Thoracic aorta (tissue), 2 donors: ENCODE measurements around the gene ATP6V0A4. TPM values are rescaled to one million over a fixed set of nuclear protein-coding genes. Genes with fewer than 3 reads are reported as not detected.
"Not testable (repeated sequence)": the region's sequence is repeated elsewhere in the genome, so short reads cannot be mapped to it uniquely, and the experiment has no call there.

ENCODE experiments used
- ATAC-seq: fragments of 150-250 bp; one replicate; pipeline ENCODE4 v1.8.0; 2017; ENCODE audit warnings: low read depth; ENCODE audit not compliant: insufficient number of reproducible peaks, low FRiP score
- DNase-seq: peaks from one replicate; pipeline ENCODE4 v3.0.0-alpha.2; 2020; ENCODE audit warnings: low spot score
- H3K27ac ChIP-seq, 2 donors: fragments of 200-600 bp; sonication (generic); 1 replicate in 1 of 2; 2 replicates in 1 of 2; pipeline ENCODE4 v1.5.1; 2016; ENCODE audit warnings: mild to moderate bottlenecking in 2 of 2, moderate library complexity in 2 of 2
- H3K27me3 ChIP-seq: fragments of 200-600 bp; sonication (generic); replicated peaks from 2 replicates; pipeline ENCODE4 v1.6.0; 2016; ENCODE audit warnings: mild to moderate bottlenecking; ENCODE audit not compliant: insufficient read depth
- H3K36me3 ChIP-seq: fragments of 200-600 bp; sonication (generic); one replicate; pipeline ENCODE4 v1.5.1; 2016
- H3K4me1 ChIP-seq, 2 donors: fragments of 200-600 bp; sonication (generic); 1 replicate in 1 of 2; 2 replicates in 1 of 2; pipeline versions ENCODE4 v1.5.1 to v1.6.0; 2016; ENCODE audit warnings: low read depth in 2 of 2, mild to moderate bottlenecking in 1 of 2; ENCODE audit not compliant: control insufficient read depth in 1 of 2
- H3K4me3 ChIP-seq: fragments of 200-600 bp; sonication (generic); 2 replicates; pipeline ENCODE4 v1.5.1; 2016; ENCODE audit warnings: mild to moderate bottlenecking
- H3K9me3 ChIP-seq: fragments of 200-600 bp; sonication (generic); 2 replicates; pipeline ENCODE4 v1.5.1; 2016
- CTCF ChIP-seq: fragments of 200-600 bp; sonication (generic); IDR thresholded peaks from one replicate; pipeline ENCODE4 v1.5.1; 2019; ENCODE audit warnings: antibody characterized with exemption
- total RNA-seq, 2 donors: library from RNA; depleted of rRNA; stranded (reverse); fragments of >200 nt; gene quantifications; one replicate each; pipeline versions ENCODE4 v1.1.0 to v1.2.3, GENCODE V29; 2016

ATP6V0A4 gene
- total RNA-seq, 2 donors from 2014 or later: not detected

GRCh38 chr7:138690495-138690894 is 107.5 kb downstream of the ATP6V0A4 start:
- ATAC-seq: no peak
- DNase-seq: no peak
- no peaks in the 10 kb centered on the region for H3K27me3 ChIP-seq
- no peaks in the 10 kb centered on the region for H3K4me1 ChIP-seq
- H3K27ac ChIP-seq: no peak overlapping the region
- TF ChIP-seq CTCF: no peak
- no peak overlapping the region for H3K4me3 ChIP-seq
- H3K36me3 ChIP-seq: no peaks in the 10 kb centered on the region
- no peaks in the 10 kb centered on the region for H3K9me3 ChIP-seq

GRCh38 chr7:138688037-138688436 is 110.0 kb downstream of the ATP6V0A4 start:
- not testable (repeated sequence) for H3K36me3 ChIP-seq, H3K9me3 ChIP-seq, H3K4me3 ChIP-seq, DNase-seq, H3K4me1 ChIP-seq, H3K27ac ChIP-seq, H3K27me3 ChIP-seq, ATAC-seq

GRCh38 chr7:138684340-138684739 is 113.7 kb downstream of the ATP6V0A4 start:
- TF ChIP-seq CTCF: no peak
- ATAC-seq: no peak

GRCh38 chr7:138679793-138680192 is 118.2 kb downstream of the ATP6V0A4 start:
- no peaks in the 10 kb centered on the region for H3K27me3 ChIP-seq
- H3K9me3 ChIP-seq: no peaks in the 10 kb centered on the region
- H3K4me3 ChIP-seq: no peak overlapping the region
- H3K27ac ChIP-seq: no peak overlapping the region
- ATAC-seq (no peak), DNase-seq (no peak)
- no peaks in the 10 kb centered on the region for H3K36me3 ChIP-seq
- no peaks in the 10 kb centered on the region for H3K4me1 ChIP-seq
- no peak for TF ChIP-seq CTCF

More at GRCh38 chr7:138684340-138684739, 113.7 kb downstream of the ATP6V0A4 start:
- Histone ChIP-seq H3K27ac (no peak overlapping the region), H3K4me3 (no peak overlapping the region), H3K27me3 (no peaks in the 10 kb centered on the region), H3K9me3 (no peaks in the 10 kb centered on the region), H3K4me1 (no peaks in the 10 kb centered on the region), H3K36me3 (no peaks in the 10 kb centered on the region)
- DNase-seq: no peak

GRCh38 chr7:138670594-138670993 is 127.4 kb downstream of the ATP6V0A4 start:
- H3K27ac ChIP-seq: no peak overlapping the region
- H3K4me3 ChIP-seq: no peak overlapping the region
- H3K9me3 ChIP-seq: no peaks in the 10 kb centered on the region
- no peaks in the 10 kb centered on the region for H3K4me1 ChIP-seq
- DNase-seq (no peak), ATAC-seq (no peak)
- no peaks in the 10 kb centered on the region for H3K27me3 ChIP-seq
- TF ChIP-seq CTCF: no peak
- no peaks in the 10 kb centered on the region for H3K36me3 ChIP-seq

GRCh38 chr7:138669364-138669763 is 128.6 kb downstream of the ATP6V0A4 start:
- DNase-seq (no peak), ATAC-seq (no peak)
- TF ChIP-seq CTCF: no peak
- Histone ChIP-seq H3K27ac (no peak overlapping the region), H3K4me3 (no peak overlapping the region), H3K9me3 (no peaks in the 10 kb centered on the region), H3K4me1 (peaks cover 0 to 1% of the 10 kb centered on the region in 2 donors), H3K36me3 (no peaks in the 10 kb centered on the region), H3K27me3 (no peaks in the 10 kb centered on the region)
